GM18873 (cell line): Measurements from ENCODE around the gene CDX2.
"Not testable (repeated sequence)": the region's sequence is repeated elsewhere in the genome, so short reads cannot be mapped to it uniquely, and the experiment has no call there.

Experiments
- ATAC-seq: cut with Tn5 transposase; IDR thresholded peaks from one replicate; pipeline ENCODE4 v1.9.1; 2021; ENCODE audit warnings: mild to moderate bottlenecking, moderate library complexity, moderate number of reproducible peaks; ENCODE audit not compliant: unreplicated experiment, low FRiP score

Gene CDX2

GRCh38 chr13:27969082-27969865 lies at the start of gene CDX2:
CDX2 (minus strand) TSS chr13:27969315; CDS start chr13:27969006, 309 bp downstream.
- ATAC-seq, result no peak

- no peak for ATAC-seq
Measured at GRCh38 chr13:28014301-28014700, 45.2 kb upstream of the CDX2 start.

GRCh38 chr13:28013482-28013881 lies 44.4 kb upstream of the CDX2 start:
- ATAC-seq, result no peak

GRCh38 chr13:28012896-28013295 lies 43.8 kb upstream of the CDX2 start:
- ATAC-seq, result peak; percentile 90

GRCh38 chr13:28012383-28012782 lies 43.3 kb upstream of the CDX2 start:
- no peak for ATAC-seq

GRCh38 chr13:28010046-28010445 lies 40.9 kb upstream of the CDX2 start:
- no peak for ATAC-seq

GRCh38 chr13:28005016-28005415 lies 35.9 kb upstream of the CDX2 start:
- ATAC-seq, result not testable (repeated sequence)

GRCh38 chr13:28002886-28003698 lies 34.0 kb upstream of the CDX2 start:
- no peak for ATAC-seq

- no peak for ATAC-seq
Measured at GRCh38 chr13:28001837-28002473, 32.8 kb upstream of the CDX2 start.

GRCh38 chr13:28001049-28001448 lies 31.9 kb upstream of the CDX2 start:
- ATAC-seq, result no peak

- ATAC-seq, result no peak
Measured at GRCh38 chr13:28000567-28000966, 31.5 kb upstream of the CDX2 start.

GRCh38 chr13:27997904-27998522 lies 28.9 kb upstream of the CDX2 start:
- no peak for ATAC-seq

- ATAC-seq, result no peak
Measured at GRCh38 chr13:27991881-27992280, 22.8 kb upstream of the CDX2 start.

- ATAC-seq, result no peak
Measured at GRCh38 chr13:27988520-27988919, 19.4 kb upstream of the CDX2 start, which contains the start of gene URAD. URAD (minus strand) TSS chr13:27988693; CDS start chr13:27988637, 56 bp downstream.

GRCh38 chr13:27985600-27985999 lies 16.5 kb upstream of the CDX2 start:
- no peak for ATAC-seq

GRCh38 chr13:27982361-27982760 lies 13.2 kb upstream of the CDX2 start:
- ATAC-seq, result no peak

- ATAC-seq, result no peak
Measured at GRCh38 chr13:27981006-27981708, 12.0 kb upstream of the CDX2 start.

GRCh38 chr13:27980280-27980998 lies 11.3 kb upstream of the CDX2 start:
- no peak for ATAC-seq

- ATAC-seq, result no peak
Measured at GRCh38 chr13:27979765-27980279, 10.7 kb upstream of the CDX2 start.
